ENCODE measurements around the gene CTNNA3. TPM values are rescaled to one million over a fixed set of nuclear protein-coding genes. Genes with fewer than 3 reads are reported as not detected.

CTNNA3 gene
- total RNA-seq, 1 experiment from 2014 or later = 0.06 TPM

DNA sequence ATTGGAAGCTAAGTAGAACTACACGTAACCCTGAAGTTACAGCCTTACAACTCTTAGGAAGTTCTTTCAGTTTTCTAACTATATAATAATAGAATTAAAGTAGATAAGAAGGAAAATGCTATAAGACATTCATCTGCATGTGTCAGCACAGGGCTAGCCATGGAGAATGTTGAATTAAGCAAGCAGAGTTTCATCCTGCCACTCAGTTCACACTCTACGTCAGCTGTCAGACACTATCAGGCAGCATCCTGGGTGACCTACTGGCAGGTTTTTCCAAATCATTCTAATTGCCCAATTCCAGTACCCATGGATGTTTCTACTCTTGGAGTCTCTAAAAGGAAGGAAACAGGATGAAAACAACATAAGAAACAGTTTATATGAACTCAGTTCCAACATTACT is 815.2 kb downstream of the CTNNA3 start:
- DNase-seq (ENCODE audit: low read depth) = no peak

DNA sequence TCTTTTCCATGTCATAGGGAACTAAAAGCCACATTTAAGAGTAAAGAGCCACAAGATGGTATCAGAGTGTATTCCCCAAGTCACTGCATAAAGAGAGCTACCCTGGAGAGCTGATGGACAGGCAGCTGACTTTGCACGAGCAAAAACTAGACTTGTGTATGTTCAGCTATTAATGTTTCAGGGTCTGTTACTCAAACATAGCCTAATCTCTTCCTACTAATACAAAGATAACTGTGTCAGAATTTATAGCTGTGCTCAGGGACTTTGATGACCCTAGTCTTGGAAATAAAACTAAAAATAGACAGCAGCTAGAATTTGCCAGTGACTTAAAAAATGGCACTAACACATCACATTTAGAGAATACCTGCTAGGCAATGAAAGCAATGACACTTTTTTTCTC is 815.7 kb downstream of the CTNNA3 start:
- DNase-seq (ENCODE audit: low read depth) = no peak

DNA sequence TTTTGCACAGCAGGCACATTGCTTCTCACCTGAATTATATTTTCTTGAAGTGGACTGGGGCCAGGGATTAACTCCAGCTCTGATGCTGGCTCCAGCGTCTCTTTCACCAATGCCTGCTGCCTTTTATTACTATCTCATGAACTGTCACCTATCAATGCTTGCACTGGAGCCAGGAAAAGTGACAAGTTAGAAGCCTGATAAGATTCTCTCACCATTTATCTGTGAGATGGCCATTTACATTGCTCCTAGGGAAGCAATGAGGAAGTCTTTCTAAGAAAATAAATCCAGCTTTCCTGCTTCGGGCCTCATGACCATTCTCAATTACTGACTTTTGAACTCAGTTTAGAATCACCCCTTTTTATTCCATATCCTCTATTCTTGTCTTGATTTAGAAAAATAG is 818.6 kb downstream of the CTNNA3 start:
- DNase-seq (ENCODE audit: low read depth) = no peak

- no peak for DNase-seq (ENCODE audit: low read depth)
These were observed 826.4 kb downstream of the CTNNA3 start for GRCh38 chr10:66869635-66870034.

- no peak for DNase-seq (ENCODE audit: low read depth)
These were observed 833.2 kb downstream of the CTNNA3 start for GRCh38 chr10:66862687-66863258.

DNA sequence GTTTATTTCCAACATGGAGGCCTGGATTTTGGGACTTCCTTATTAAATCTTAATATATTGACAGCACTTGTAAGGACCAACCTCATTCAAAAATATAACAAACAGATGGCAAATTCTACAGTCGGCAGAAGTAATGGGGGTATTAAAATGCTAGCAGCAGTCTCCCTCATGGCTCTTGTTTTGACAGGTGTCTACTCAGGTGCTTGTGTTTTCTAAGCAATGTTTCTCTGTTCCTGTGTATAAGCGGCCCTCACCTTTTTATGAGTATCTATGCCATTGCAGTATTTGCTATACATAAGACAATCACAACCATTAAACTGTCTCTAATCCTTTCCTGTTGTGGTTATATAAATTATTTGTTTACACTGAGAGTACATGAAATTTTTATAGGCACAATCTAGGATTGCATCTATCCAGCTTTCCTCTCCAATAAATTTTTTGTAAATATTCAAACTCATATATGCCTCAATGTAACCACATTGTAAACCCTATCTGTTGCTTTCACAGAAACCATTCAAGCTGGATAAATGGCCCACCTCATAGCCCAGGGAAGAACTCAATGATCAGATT is 835.5 kb downstream of the CTNNA3 start:
- no peak for DNase-seq (ENCODE audit: low read depth)

DNA sequence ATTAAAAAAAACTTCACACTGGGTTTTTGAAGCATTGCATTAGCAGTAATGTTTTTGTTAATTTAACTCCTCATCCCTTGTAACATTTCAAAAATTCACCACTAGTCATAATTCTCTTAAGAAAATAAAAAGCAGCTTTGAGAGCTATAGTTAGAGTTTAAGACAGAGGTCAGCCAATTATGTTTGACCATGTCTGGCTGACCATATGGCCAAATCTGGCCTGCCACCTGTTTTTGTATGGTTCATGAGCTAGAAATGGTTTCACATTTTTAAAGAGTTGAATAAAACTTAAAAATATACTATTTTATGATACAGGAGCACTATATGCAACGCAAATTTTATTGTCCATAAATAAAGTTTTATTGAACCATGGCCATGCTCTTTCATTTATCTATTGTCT is 843.2 kb downstream of the CTNNA3 start:
- no peak for DNase-seq (ENCODE audit: low read depth)

GRCh38 chr10:66848856-66849255 is 847.1 kb downstream of the CTNNA3 start:
- DNase-seq (ENCODE audit: low read depth) = no peak

- peak; percentile 30 for DNase-seq (ENCODE audit: low read depth)
These were observed 851.6 kb downstream of the CTNNA3 start for GRCh38 chr10:66844176-66844942.

- peak; percentile 20 for DNase-seq (ENCODE audit: low read depth)
These were observed 852.6 kb downstream of the CTNNA3 start for GRCh38 chr10:66843396-66843795.

- DNase-seq (ENCODE audit: low read depth) = no peak
These were observed 853.1 kb downstream of the CTNNA3 start for GRCh38 chr10:66842867-66843266.

DNA sequence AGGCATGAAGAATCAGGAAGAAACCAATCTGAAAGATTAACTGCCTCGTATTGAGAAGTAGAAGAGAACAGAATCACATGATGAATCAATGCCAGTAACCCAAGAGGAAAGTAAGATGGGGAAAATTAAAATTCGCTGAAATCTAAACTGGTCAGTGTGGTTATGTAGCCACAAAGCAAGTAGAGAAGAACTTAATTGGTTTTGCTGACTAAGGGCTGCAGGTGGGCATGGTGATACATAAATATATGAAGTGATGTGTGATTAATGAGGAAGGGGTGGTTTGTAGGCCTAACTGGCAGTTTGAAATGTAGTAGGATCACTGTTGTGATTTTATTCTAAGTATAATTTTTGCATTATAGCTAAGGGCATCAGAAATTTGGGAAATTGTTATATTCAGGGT is 853.6 kb downstream of the CTNNA3 start:
- DNase-seq (ENCODE audit: low read depth) = no peak

DNA sequence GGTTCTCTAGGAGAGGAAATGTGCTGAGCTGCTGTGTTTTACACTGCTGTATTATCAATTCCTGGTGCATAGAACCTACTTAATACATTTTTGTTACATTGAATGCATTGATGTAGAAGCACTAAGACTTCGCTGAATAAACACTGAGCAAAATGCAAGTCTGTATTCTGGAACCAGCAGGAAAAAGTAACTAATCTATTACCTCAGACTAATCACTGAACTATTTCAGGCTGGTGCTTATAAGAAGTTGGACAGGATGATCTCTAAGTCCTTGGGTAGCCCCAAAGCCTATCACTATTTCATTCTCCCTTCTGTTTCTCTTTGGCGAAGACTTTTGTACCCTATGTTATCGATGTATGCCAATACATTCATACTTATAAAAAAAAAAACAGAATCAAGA is 857.3 kb downstream of the CTNNA3 start:
- no peak for DNase-seq (ENCODE audit: low read depth)

GRCh38 chr10:66837990-66838389 is 858.0 kb downstream of the CTNNA3 start:
- DNase-seq (ENCODE audit: low read depth) = peak; percentile 35

- DNase-seq (ENCODE audit: low read depth) = no peak
These were observed 858.7 kb downstream of the CTNNA3 start for GRCh38 chr10:66837335-66837734.

- DNase-seq (ENCODE audit: low read depth) = no peak
These were observed 859.2 kb downstream of the CTNNA3 start for GRCh38 chr10:66836771-66837170.

- DNase-seq (ENCODE audit: low read depth) = peak; percentile 77
These were observed 859.9 kb downstream of the CTNNA3 start for GRCh38 chr10:66836057-66836456.

GRCh38 chr10:66835400-66835799 is 860.6 kb downstream of the CTNNA3 start:
- DNase-seq (ENCODE audit: low read depth) = no peak

DNA sequence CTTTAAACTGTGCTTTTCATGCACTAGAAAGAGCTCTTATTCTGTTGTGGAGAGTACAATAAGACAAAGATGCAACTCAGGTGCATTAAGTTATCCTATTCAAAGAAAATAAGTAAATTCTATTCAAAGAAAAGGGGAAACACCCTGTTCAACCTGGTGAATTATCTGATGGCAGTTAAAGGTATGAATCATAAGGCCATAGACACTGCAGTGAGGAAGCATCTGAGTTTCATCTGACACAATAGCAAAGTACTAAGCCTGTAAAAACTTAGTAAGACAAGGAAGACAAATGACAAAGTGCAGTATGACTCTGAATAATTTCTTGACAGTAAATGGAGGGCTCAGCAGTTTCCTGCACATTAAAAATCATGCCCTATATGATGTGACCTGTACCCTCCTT is 861.2 kb downstream of the CTNNA3 start:
- no peak for DNase-seq (ENCODE audit: low read depth)

DNA sequence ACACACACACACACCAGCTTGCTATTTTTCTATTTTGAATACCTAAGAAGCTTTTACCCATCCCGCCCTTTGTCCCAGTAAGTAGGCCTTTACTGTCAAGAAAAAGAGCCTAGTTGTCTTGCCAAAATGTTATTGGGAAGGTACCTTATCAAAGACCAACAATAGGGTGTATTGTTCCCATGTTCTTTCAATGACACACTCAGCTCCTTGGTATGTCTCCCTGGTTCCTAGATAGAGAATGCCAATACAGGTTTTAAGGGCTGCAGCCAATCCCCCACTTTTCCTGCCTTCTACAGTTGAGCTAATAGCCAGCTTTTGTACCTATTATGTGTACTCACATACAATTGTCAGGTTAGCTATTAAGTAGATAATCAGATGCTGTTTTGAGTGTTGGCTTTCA is 862.1 kb downstream of the CTNNA3 start:
- DNase-seq (ENCODE audit: low read depth) = no peak

DNA sequence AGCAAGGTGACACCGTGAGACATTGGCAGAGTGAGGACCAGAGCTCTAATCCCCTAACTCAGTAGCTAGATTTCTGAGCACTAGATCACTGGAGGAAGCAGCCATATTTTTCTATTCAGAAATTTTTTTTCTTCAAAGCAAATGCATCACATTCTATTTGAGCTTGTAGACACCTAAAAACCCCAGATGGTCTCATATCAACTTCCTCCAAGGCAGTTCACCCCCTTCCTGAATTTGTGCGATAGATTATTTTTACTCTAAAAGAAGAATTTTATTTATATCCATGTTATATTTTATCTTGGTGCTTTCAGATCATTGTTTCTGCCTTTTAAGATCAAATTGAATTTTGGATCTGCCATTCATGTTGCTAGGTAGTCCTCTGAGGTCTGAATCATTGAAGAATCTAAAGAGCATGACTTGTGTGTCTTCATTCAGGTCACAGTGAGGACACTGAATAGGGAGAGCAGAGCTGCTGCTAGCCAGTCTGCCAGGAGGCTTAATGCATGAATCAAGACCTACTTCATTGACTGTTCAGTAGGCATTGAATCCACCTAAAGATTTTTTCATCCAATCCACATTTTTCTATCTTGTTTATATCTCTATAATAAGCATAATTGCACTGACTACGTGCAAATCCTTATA is 863.1 kb downstream of the CTNNA3 start:
- no peak for DNase-seq (ENCODE audit: low read depth)

- peak; percentile 19 for DNase-seq (ENCODE audit: low read depth)
These were observed 867.0 kb downstream of the CTNNA3 start for GRCh38 chr10:66828957-66829356.

- DNase-seq (ENCODE audit: low read depth) = peak; percentile 85
These were observed 868.6 kb downstream of the CTNNA3 start for GRCh38 chr10:66827353-66827752.
